Tibial nerve (tissue), 4 donors: ENCODE data around the gene CXCR2.

Source experiments
- EP300 ChIP-seq, 2 donors: sonication (generic); formaldehyde crosslinking; IDR thresholded peaks; one replicate each; pipeline ENCODE4 v1.6.1; 2017; ENCODE audit warnings: antibody characterized with exemption in 2 of 2, mild to moderate bottlenecking in 1 of 2
- POLR2A ChIP-seq, 2 donors: fragments of 450-650 bp; IDR thresholded peaks; one replicate each; pipeline ENCODE4 v1.6.1; 2017; ENCODE audit warnings: antibody characterized with exemption in 2 of 2, mild to moderate bottlenecking in 2 of 2, moderate library complexity in 2 of 2
- TF ChIP-seq, protein P1 (sequence below), 5 experiments: fragments of 200-600 bp in 3 of 5; fragments of 450-650 bp in 2 of 5; sonication (generic) in 3 of 5; IDR thresholded peaks; one replicate each; pipeline ENCODE4 v1.5.1; 2016 to 2019; ENCODE audit warnings: antibody characterized with exemption in 5 of 5, mild to moderate bottlenecking in 3 of 5, moderate library complexity in 2 of 5

DNA sequence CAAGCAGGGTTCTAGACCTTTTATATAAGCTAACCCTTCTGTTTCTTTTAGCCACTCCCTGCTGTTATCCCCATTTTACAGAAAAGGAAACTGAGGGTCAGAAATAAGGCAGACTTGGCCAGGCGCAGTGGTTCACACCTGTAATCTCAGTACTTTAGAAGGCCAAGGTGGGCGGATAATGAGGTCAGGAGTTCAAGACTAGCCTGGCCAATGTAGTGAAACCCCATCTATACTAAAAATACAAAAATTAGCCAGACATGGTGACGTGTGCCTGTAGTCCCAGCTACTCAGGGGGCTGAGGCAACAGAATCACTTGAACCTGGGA is 42.5 kb upstream of the CXCR2 start:
- TF ChIP-seq POLR2A (IDR thresholded peaks at IDR 0.05) = no peak
- TF ChIP-seq, protein P1, sequence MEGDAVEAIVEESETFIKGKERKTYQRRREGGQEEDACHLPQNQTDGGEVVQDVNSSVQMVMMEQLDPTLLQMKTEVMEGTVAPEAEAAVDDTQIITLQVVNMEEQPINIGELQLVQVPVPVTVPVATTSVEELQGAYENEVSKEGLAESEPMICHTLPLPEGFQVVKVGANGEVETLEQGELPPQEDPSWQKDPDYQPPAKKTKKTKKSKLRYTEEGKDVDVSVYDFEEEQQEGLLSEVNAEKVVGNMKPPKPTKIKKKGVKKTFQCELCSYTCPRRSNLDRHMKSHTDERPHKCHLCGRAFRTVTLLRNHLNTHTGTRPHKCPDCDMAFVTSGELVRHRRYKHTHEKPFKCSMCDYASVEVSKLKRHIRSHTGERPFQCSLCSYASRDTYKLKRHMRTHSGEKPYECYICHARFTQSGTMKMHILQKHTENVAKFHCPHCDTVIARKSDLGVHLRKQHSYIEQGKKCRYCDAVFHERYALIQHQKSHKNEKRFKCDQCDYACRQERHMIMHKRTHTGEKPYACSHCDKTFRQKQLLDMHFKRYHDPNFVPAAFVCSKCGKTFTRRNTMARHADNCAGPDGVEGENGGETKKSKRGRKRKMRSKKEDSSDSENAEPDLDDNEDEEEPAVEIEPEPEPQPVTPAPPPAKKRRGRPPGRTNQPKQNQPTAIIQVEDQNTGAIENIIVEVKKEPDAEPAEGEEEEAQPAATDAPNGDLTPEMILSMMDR (IDR thresholded peaks at IDR 0.05) = no peak
- TF ChIP-seq EP300 (IDR thresholded peaks at IDR 0.05) = no peak
